ENCODE measurements around the gene ITFG1.

DNA sequence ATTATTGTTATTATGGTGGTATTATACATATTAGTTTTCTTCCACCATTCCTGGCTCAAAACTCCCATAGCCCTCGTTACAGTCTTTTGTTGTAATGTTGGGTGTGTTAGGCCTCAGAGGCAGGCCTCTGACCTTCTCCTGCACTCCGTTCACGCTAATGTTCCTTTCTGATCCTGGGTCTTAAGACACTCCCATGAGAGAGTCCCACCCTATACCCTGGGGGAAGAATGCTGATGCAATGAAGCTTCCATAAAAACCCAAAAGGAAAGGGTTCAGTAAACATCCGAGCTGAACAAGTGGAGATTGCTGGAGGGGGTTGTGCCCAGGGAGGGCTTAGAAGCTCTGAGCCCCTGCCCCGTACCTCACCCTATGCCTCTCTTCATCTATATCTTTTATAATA is 175.9 kb downstream of the ITFG1 start:
- TF ChIP-seq POLR2AphosphoS5 (IDR thresholded peaks at IDR 0.05) (no peak), POLR2A (IDR thresholded peaks at IDR 0.05) (no peak)
- TF ChIP-seq, protein P1, sequence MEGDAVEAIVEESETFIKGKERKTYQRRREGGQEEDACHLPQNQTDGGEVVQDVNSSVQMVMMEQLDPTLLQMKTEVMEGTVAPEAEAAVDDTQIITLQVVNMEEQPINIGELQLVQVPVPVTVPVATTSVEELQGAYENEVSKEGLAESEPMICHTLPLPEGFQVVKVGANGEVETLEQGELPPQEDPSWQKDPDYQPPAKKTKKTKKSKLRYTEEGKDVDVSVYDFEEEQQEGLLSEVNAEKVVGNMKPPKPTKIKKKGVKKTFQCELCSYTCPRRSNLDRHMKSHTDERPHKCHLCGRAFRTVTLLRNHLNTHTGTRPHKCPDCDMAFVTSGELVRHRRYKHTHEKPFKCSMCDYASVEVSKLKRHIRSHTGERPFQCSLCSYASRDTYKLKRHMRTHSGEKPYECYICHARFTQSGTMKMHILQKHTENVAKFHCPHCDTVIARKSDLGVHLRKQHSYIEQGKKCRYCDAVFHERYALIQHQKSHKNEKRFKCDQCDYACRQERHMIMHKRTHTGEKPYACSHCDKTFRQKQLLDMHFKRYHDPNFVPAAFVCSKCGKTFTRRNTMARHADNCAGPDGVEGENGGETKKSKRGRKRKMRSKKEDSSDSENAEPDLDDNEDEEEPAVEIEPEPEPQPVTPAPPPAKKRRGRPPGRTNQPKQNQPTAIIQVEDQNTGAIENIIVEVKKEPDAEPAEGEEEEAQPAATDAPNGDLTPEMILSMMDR (IDR thresholded peaks at IDR 0.05) = no peak

Measured in breast epithelium (tissue), 3 donors.